IPS DF 19.7 (cell line): Measurements from ENCODE around the gene POLE2.
"Not testable (repeated sequence)": the region's sequence is repeated elsewhere in the genome, so short reads cannot be mapped to it uniquely, and the experiment has no call there.

Experiments used
- DNase-seq: peaks from one replicate; pipeline ENCODE4 v3.0.0-alpha.2; 2013; ENCODE audit warnings: low read depth, low spot score

The POLE2 gene, protein sequence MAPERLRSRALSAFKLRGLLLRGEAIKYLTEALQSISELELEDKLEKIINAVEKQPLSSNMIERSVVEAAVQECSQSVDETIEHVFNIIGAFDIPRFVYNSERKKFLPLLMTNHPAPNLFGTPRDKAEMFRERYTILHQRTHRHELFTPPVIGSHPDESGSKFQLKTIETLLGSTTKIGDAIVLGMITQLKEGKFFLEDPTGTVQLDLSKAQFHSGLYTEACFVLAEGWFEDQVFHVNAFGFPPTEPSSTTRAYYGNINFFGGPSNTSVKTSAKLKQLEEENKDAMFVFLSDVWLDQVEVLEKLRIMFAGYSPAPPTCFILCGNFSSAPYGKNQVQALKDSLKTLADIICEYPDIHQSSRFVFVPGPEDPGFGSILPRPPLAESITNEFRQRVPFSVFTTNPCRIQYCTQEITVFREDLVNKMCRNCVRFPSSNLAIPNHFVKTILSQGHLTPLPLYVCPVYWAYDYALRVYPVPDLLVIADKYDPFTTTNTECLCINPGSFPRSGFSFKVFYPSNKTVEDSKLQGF

DNA sequence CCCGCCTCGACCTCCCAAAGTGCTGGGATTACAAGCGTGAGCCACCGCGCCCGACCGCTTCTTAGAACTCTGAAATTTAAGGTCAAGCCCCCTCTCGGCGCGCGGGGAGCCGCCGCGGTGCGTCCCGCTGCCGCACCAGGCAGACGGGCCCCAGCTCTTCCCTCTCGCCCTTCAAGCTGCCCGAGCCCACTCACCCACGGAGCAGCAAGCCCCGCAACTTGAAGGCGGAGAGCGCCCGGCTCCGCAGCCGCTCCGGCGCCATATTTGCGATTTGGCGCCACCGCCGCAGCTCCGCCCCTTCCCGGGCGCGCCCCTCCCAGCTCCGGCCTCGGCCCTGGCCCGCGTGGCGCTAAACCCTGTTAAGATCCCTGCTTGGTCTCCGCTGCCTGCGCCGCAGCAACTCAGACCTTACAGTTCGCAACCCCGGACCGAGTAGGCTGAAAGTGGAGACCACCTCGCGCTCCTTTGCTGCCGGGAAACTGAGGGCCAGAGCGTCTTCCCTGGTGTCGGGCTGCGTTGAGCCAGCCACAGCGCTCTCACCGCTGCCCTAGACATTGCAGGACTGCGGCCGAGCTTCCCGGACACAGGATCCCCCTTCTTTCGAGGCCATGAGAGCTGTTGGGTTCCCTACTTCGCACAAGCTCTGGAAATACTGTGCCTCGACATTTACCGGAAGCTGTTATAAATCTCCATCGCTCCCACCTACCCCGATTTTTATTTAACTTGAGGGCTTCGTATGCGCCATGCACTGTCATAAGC, at the start of gene POLE2:
POLE2 (minus strand) TSS at position 273 of the 759 bp plus-strand sequence; CDS start at position 262, 11 bp downstream.
- DNase-seq = peak; percentile 64

DNA sequence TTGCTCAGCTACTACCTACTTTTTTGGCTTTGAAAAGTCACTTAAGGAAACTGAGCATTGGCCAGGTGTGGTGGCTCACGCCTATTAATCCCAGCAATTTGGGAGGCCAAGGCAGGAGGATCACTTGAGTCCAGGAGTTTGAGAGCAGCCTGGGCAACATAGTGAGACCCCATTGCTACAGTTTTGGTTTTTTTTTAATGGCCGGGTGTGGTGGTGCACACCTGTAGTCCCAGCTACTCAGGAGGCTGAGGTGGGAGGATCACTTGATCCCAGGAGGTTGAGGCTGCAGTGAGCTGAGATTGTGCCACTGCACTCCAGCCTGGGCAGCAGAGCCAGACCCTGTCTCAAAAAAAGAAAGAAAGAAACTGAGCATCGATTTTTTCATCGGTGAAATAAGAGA, 47.7 kb upstream of the POLE2 start:
- not testable (repeated sequence) for DNase-seq

DNA sequence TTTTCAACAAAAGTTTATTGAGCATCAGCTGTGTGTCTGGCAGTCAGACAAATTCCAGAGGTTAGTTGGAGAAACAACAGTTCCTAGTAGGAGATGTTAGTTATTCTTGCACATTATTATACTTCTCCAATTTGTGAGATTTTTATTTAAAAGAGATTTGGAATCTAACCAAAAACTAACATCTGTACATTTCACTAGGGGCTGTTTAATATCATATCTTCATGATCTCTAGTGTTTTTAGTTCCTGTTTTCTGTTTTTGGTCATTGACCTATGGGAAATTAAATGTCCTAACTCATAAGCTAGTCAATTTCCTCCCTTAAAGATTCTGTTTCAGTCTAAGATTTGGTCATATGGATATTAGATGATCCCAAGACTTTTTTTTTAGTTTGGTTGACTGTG, 45.8 kb upstream of the POLE2 start:
- no peak for DNase-seq

DNA sequence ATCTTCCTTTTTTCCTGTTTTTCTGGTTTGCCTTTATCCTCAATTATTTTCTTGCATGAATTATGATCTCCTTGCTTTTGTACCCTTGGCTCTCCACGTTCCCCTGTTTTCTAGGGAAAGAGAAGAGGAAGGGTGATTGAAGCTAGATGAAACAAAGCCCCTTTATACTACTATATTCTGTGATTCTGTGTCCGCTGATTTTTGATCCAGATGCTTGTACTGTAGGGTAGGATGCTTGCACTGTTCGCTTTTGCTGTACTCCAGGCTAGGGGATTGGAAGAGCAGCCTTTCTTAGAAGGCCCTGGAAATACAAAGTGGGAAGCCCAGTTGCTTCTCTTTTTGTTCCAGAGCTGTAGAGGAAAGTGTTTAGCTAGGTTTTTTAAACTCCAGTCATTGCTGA, 44.9 kb upstream of the POLE2 start:
- DNase-seq = no peak

DNA sequence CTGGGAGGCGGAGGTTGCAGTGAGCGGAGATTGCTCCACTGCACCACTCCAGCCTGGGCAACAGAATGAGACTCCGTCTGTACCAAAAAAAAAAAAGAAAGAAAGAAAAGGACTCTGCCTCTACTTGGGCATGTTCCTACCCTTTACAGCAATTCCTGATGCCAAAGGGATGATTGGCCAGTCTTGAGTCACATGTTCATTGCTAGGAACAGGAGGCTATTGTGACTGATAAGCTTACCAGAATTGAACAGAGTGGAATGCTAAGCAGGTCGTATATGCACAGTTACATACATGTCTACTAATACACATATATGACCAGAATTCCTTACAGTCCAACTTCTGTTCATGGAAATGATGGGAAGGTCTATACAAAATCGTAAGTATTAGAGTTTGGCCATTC, 39.2 kb upstream of the POLE2 start:
- no peak for DNase-seq

DNA sequence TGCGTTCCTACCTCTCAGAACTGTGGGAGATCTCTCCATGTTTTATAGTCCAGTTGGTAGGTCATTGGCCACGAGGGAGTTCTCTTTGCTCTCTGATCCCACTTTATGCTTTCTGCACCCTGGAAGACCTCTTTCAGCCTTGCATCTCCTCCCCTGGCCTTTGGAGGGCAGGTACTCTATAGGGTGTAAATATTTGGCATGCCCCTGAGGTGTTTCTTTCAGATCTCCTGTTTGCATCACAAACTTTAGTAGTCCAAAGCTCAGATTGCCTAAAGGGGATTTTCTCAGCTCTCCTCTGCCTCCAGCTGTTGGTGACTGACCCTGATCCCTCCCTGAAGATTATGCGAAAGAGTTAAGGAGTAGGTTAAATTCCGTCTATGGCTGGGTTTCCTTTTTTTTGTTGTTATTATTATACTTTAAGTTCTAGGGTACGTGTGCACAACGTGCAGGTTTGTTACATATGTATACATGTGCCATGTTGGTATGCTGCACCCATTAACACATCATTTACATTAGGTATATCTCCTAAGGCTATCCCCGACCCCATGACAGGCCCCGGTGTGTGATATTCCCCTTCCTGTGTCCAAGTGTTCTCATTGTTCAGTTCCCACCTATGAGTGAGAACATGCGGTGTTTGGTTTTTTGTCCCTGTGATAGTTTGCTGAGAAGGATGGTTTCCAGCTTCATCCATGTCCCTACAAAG, 33.9 kb upstream of the POLE2 start:
- not testable (repeated sequence) for DNase-seq

DNA sequence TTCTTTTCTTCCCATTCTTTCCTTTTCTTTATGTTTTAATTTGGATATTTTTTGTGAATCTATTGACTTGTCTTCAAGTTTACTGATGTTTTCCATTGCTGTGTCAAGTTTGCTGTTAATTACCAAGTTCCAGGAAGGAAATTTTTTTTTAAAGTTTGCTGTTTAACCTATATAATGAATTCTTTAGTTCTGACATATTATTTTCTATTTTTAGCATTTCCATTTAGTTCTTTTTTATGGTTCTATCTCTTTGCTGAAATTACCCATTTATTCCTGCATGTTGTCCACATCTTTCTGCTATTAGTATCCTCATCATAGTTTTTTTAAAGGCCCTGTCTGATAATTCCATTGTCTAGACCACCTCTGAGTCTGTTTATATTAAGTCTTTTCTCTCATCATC, 32.7 kb upstream of the POLE2 start:
- DNase-seq = no peak

DNA sequence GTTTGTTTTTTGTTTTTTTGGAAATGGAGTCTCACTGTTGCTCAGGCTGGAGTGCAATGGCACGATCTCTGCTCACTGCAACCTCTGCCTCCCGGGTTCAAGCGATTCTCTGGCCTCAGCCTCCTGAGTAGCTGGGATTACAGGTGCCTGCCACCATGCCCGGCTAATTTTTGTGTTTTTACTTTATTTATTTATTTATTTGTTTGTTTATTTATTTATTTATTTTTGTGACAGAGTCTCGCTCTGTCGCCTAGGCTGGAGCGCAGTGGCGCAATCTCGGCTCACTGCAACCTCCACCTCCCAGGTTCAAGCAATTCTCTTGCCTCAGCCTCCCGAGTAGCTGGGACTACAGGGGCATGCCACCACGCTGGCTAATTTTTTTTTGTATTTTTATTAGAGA, 23.0 kb upstream of the POLE2 start:
- not testable (repeated sequence) for DNase-seq

DNA sequence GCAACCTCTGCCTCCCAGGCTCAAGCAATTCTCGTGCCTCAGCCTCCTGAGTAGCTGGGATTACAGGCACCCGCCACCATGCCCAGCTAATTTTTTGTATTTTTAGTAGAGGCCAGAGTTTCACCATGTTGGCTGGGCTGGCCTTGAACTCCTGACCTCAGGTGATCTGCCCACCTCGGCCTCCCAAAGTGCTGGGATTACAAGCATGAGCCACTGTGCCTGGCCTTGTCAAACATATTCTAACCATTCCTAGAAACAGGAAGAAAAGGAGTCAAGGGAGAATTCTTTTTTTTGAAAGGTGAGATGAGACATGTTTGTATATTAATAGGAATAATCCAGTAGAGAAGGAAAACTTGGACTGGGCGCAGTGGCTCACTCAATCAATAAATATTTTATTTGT, 16.5 kb upstream of the POLE2 start:
- not testable (repeated sequence) for DNase-seq

DNA sequence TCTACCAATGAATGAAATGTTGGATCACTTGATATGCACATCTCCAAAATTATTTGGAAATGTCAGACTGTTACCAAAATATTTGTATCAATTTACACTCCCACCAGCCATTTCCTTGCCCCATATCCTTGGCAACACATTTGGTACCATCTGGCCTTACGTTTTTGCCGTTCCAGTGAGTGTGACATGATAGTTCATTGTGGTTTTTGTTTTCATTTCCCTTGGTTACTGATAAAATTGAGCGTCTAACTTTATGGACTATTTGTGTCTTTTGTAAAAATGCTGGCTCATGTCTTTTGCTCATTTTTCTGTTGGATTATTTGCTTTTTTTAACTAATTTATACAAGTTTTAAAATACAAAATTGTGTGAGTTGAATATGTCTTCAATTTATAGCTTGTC, 16.0 kb upstream of the POLE2 start:
- no peak for DNase-seq

DNA sequence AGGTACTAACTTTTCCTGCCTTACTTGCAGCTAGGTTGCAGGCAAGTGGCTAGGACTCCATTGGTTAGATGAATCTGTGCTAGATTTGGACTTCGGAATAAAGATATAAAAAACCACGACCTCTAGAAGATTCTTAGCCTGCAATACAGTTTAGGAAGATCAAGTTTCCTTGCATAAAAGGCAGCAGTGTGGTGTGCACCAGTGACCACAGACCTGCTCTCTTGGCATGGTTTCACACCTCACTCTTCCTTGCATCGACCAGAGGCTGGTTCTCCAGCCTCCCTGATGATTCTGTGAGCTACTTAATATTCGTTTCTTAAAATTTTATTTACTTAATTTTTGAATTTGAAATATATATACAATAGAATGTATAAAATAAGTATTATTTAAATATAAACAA, 14.7 kb upstream of the POLE2 start:
- no peak for DNase-seq

DNA sequence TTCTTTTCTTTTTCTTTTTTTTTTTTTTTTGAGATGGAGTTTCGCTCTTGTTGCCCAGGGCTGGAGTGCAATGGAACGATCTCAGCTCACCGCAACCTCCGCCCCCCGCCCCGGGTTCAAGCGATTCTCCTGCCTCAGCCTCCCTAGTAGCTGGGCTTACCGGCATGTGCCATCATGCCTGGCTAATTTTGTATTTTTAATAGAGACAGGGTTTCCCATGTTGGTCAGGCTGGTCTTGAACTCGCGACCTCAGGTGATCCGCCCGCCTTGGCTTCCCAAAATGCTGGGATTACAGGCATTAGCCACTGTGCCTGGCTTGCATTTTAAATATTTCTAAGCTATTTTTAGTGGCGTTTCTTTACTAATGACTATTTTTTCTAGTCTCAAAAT, 5.7 kb upstream of the POLE2 start:
- DNase-seq = not testable (repeated sequence)

DNA sequence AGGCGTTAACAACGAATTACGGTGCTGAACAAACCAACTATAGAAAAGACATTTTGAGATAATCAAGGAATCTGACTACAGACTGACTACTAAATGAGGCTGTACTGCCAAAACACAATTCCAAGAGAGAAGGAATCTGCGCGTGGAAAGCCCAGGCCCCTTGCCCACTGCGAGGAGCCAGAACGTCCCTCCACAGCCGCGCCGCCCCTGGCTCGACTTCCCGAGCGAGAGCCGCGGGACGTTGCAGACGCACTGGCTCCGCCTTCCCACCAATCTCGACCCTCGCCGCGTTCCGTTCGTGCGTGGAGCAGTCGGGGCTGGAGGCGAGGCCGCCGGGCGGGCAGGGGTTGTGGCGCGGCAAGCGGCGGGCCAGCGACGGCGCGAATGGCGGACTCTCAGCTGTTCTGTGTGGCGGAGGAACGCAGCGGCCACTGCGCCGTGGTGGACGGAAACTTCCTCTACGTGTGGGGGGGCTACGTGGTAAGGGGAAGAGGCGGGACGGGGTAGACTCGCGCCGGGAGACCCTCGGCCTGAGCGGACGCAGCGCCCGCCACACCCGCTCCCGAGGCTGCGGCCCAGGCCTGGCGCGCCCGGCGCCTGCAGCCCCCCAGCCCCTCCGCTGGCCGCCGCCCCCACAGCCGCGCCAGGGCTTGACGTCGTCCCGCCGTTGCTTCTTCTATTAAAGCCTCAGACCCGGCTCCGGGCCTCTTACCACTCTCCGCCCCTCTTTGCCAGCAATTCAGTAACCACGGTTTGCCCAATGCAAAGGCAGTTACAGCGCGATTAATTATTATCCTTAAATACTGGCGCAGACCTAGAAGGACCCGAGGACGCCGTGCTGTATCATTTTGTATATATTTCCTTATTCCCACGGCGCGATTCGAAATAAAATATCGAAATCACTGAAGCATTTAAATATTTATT, 5.1 kb upstream of the POLE2 start, which contains the start of gene KLHDC1:
KLHDC1 (plus strand) TSS at position 310 of the 924 bp plus-strand sequence; CDS start at position 385, 75 bp downstream.
- no peak for DNase-seq

DNA sequence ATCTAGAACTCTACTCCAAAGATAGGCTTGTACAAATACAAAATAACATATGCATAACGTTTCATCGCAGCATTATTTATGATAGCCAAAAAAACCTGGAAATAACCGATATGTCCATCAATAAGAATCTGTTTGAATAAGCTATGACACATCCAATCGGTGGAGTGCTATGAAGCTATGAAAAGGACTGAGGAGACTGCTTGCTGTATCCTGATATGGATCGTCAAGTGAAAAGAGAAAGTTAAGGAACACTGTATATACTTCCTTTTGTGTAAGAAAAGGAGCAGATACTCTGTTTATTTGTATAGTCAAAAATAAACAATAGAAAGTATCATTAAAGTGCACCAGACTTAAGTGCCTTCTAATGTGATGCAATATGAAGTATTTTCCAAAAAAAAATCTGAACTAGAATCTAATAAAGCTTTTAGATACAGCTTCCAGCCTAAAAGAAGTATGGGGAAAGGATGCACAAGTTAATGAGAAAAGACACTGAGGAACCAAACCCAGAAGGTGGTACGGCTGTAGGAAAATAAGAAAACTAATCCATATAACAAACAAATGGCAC, 4.3 kb upstream of the POLE2 start:
- no peak for DNase-seq

DNA sequence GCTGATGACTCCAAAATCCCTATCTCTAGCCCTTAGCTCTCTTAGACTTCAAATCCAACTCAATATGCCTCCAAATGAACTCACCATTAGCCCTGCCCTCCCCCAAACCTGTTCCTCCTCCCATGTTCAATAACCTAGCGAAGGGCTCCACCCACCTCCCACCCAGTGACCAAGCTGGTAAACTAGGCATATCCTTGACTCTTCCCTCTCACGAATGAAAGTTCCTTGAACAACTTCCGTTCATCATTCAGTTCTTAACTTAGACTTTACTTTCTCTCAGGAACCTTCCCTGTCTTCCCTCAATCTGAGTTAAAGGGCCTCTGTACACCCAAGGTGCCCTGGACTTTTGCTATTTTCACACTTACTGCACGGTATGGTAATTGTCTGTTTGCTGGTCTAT, 3.0 kb upstream of the POLE2 start:
- DNase-seq = no peak

DNA sequence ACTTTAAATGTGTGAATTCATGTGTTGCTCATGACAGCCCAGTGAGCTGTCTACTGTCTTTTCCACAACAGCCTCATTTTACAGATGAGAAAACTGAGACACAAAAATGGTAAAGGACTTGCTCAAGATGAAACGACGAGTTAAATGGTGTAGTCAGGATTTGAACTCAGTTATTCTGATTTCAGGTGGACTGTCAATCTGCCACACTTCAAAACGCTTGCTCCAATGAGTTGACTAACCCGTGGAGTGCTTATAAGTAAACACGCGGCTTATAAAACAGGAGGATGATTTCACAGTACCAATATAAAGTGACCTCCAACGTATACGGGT, 652 bp upstream of the POLE2 start:
- no peak for DNase-seq

DNA sequence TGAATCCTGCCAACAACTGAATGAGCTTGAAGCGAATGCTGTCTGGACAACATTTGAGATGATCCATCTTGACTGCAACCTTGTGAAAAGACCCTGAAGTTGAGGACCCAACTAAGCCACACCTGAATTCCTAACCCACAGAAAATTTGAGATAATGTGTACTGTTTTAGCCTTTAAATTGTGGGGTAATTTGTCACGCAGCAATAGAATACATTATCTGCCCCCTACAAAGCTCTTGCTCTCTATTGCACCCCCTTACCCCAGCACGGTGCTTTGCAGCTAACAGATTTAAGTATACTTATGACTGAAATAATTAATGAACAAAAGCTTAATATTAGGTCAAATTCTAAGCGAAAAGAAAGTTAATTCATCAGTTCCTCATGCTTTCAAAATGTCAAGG, 1.6 kb downstream of the POLE2 start:
- DNase-seq = no peak

DNA sequence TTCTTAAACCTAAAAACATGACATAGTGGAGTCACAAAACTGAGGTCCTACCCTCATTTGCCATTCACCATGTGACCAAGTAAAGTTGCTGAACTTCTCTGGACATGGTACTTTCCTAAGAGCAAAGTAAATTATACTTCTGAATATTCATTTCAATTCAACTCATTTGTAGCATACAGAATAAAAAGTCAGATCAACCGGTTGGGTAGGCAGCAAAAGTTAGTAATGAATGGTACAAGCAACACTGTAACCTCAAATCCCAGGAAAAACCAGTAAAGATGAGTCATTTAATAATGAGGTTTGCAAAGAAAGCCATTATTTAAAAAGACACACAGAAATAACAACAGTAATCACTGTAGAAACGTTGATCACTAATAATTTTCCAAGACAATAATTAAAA, 8.7 kb downstream of the POLE2 start:
- DNase-seq = no peak

DNA sequence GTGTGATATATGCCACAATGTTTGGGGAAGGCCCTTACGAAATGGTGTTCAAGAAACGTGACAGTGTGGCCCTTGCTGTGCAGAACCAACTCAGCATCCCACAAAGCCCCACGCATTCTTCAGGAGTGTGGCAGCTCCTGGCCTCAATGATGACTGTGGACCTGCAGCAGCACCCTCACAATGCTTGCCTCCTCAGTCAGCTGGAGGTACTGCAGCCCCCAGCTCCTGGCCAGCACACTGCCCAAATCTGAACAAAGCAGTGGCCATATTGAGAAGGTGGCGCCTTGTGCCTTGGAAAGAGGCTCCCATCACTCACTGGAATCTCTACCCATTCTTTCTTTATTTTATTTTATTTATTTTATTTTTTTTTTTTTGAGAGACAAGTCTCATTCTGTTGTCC, 10.4 kb downstream of the POLE2 start:
- DNase-seq = no peak

DNA sequence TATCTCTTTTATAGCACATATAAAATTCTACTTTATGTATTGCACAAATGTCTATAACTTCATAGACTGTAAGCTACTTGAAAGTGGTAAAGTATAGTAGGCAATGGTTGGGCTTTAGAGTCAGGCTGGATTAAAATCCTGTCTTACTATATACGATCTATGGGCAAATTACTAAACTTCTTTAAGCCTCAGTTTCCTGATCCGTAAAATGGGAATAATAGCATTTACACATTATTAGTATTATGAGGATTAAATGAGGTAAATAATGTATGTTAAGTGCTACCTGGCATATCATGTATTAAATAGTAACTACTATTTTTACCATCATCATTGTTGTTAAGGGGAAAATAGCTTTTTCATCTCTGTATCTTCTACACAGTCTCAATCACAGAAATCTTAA, 14.4 kb downstream of the POLE2 start:
- no peak for DNase-seq

DNA sequence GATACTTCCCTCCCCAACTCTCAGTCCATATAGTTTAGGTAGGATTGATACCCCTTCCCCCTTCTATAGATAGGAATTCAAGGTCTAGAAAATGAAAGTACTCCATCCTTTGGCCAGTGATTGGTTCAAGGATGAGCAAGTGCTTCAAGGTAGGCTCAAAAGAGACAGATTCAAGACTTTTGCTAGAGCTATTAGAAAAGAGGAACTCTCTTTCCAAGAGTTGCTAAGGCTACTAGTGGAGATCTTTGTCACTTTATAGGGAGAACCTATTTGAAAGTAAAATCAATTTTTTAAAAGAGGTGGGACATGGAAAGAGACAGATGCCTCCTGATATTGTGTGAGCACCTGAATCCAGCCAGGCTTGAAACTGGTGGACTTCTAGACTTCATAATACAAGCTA, 17.5 kb downstream of the POLE2 start:
- no peak for DNase-seq
